ENCODE measurements around the gene RNF41. TPM values are rescaled to one million over a fixed set of nuclear protein-coding genes. Genes with fewer than 3 reads are reported as not detected.
"Not testable (repeated sequence)": the region's sequence is repeated elsewhere in the genome, so short reads cannot be mapped to it uniquely, and the experiment has no call there.

The RNF41 gene
- total RNA-seq, result 10 to 100 TPM; 50.0 to 81.6 (median 62.0) TPM

- H3K36me3 ChIP-seq, result peaks cover 0 to 19% (median 0%) of the 10 kb centered on the region in 3 donors
- peak within 1 kb of the TSS; percentile 69 to 95 (median 82) for H3K4me3 ChIP-seq
- H3K27ac ChIP-seq, result peak within 1 kb of the TSS; percentile 90 to 99 (median 96)
- DNase-seq (ENCODE audit: low spot score in 2 of 2), result peak; percentile 96 to 98
- peak; percentile 95 to 99 for TF ChIP-seq POLR2A (IDR thresholded peaks at IDR 0.05)
- TF ChIP-seq EP300 (IDR thresholded peaks at IDR 0.05), result peak; percentile 84 to 100
- peak in 2 of 5 experiments; percentile 19 to 48 for TF ChIP-seq CTCF (IDR thresholded peaks at IDR 0.05)
- WGBS, 2 donors, result 0 to 1% methylated on average over 33 to 39 of the region's 42 CpGs
- H3K9me3 ChIP-seq, result no peaks in the 10 kb centered on the region
- H3K4me1 ChIP-seq, result peaks cover 0 to 56% (median 31%) of the 10 kb centered on the region in 4 donors
- no peaks in the 10 kb centered on the region for H3K27me3 ChIP-seq
Measured at GRCh38 chr12:56221757-56222530, at the start of gene RNF41. Gene RNF41 (minus strand): TSS chr12:56221922. CDS start chr12:56214047, 7,875 bp downstream.

GRCh38 chr12:56271031-56271430, 49.3 kb upstream of the RNF41 start:
- peaks cover 0 to 18% (median 5%) of the 10 kb centered on the region in 4 donors for H3K4me1 ChIP-seq
- H3K4me3 ChIP-seq, result no peak overlapping the region
- H3K27me3 ChIP-seq, result no peaks in the 10 kb centered on the region
- H3K27ac ChIP-seq, result no peak overlapping the region
- no peak for TF ChIP-seq POLR2A (IDR thresholded peaks at IDR 0.05)
- peak in 1 of 5 experiments; percentile 21 for TF ChIP-seq CTCF (IDR thresholded peaks at IDR 0.05)
- WGBS, 2 donors, result 6 to 8% methylated on average over 1 of the region's 1 CpG
- H3K36me3 ChIP-seq, result peaks cover 0 to 71% (median 25%) of the 10 kb centered on the region in 3 donors
- no peaks in the 10 kb centered on the region for H3K9me3 ChIP-seq
- DNase-seq (ENCODE audit: low spot score in 2 of 2), result no peak

- Histone ChIP-seq H3K4me3 (peak overlapping the region; percentile 62 to 79 (median 69)), H3K36me3 (peaks cover 0 to 36% (median 0%) of the 10 kb centered on the region in 3 donors), H3K27me3 (no peaks in the 10 kb centered on the region), H3K4me1 (peaks cover 0 to 22% (median 8%) of the 10 kb centered on the region in 4 donors), H3K27ac (peak overlapping the region; percentile 89 to 97 (median 92)), H3K9me3 (no peaks in the 10 kb centered on the region)
- WGBS, 2 donors, result 21 to 22% methylated on average over 21 of the region's 21 CpGs
- no peak for TF ChIP-seq EP300 (IDR thresholded peaks at IDR 0.05)
- no peak for DNase-seq (ENCODE audit: low spot score in 2 of 2)
Measured at GRCh38 chr12:56267443-56268071, 45.8 kb upstream of the RNF41 start.

GRCh38 chr12:56266693-56267442, 45.1 kb upstream of the RNF41 start, which contains the start of gene COQ10A:
Gene COQ10A (plus strand): TSS chr12:56266942. CDS start chr12:56267119, 177 bp downstream.
- peak within 1 kb of the TSS; percentile 62 to 79 (median 69) for H3K4me3 ChIP-seq
- TF ChIP-seq POLR2A (IDR thresholded peaks at IDR 0.05) (peak; percentile 73 to 91), EP300 (IDR thresholded peaks at IDR 0.05) (peak in 1 of 2 donors; percentile 93), CTCF (IDR thresholded peaks at IDR 0.05) (peak; percentile 52 to 90 (median 80))
- no peaks in the 10 kb centered on the region for H3K9me3 ChIP-seq
- 1% methylated on average over 32 to 58 of the region's 68 CpGs for WGBS, 2 donors
- DNase-seq (ENCODE audit: low spot score in 2 of 2), result peak; percentile 82 to 89
- peaks cover 0 to 22% (median 8%) of the 10 kb centered on the region in 4 donors for H3K4me1 ChIP-seq
- H3K27me3 ChIP-seq, result no peaks in the 10 kb centered on the region
- peak within 1 kb of the TSS; percentile 89 to 97 (median 92) for H3K27ac ChIP-seq
- H3K36me3 ChIP-seq, result peaks cover 0 to 29% (median 0%) of the 10 kb centered on the region in 3 donors

- DNase-seq (ENCODE audit: low spot score in 2 of 2); H3K27me3 ChIP-seq; H3K9me3 ChIP-seq: not testable (repeated sequence)
- Histone ChIP-seq H3K4me1 (peaks cover 0 to 22% (median 8%) of the 10 kb centered on the region in 4 donors), H3K4me3 (peak overlapping the region; percentile 62 to 79 (median 69)), H3K27ac (peak overlapping the region; percentile 89 to 97 (median 92)), H3K36me3 (peaks cover 0 to 23% (median 0%) of the 10 kb centered on the region in 3 donors)
- WGBS, 2 donors, result 60 to 61% methylated on average over 16 of the region's 16 CpGs
Measured at GRCh38 chr12:56266068-56266692, 44.5 kb upstream of the RNF41 start.

GRCh38 chr12:56262955-56263354, 41.2 kb upstream of the RNF41 start:
- H3K27ac ChIP-seq; H3K4me3 ChIP-seq; H3K36me3 ChIP-seq; H3K27me3 ChIP-seq; DNase-seq (ENCODE audit: low spot score in 2 of 2); H3K9me3 ChIP-seq: not testable (repeated sequence)
- 91 to 92% methylated on average over 7 of the region's 7 CpGs for WGBS, 2 donors
- peaks cover 0 to 25% (median 15%) of the 10 kb centered on the region in 4 donors for H3K4me1 ChIP-seq

Measured in tibial nerve (tissue), 4 donors.